K562 (cell line): ENCODE data around the gene SMIM3. TPM values are rescaled to one million over a fixed set of nuclear protein-coding genes. Genes with fewer than 3 reads are reported as not detected.

Experiments used
- CBFA2T2 ChIP-seq: fragments of 450-650 bp; conservative IDR thresholded peaks from 2 replicates; pipeline ENCODE4 v1.6.1; 2017; ENCODE audit warnings: mild to moderate bottlenecking
- ELF2 ChIP-seq: fragments of 250-450 bp; sonication (Bioruptor Pico); IDR thresholded peaks from 2 replicates; pipeline ENCODE4 v1.5.0; 2021; ENCODE audit warnings: mild to moderate bottlenecking
- ERF ChIP-seq: fragments of 450-650 bp; formaldehyde crosslinking; IDR thresholded peaks from 2 replicates; pipeline ENCODE4 v1.4.0; 2020; ENCODE audit warnings: mild to moderate bottlenecking, mixed read lengths
- GATA2 ChIP-seq: sonication (generic); formaldehyde crosslinking; IDR thresholded peaks from 2 replicates; pipeline ENCODE4 v1.4.0; 2020; ENCODE audit warnings: mild to moderate bottlenecking, missing genetic modification reagents
- HOXB6 ChIP-seq: fragments of 250-450 bp; sonication (Bioruptor Pico); IDR thresholded peaks from 2 replicates; pipeline ENCODE4 v1.5.1; 2022; ENCODE audit warnings: mild to moderate bottlenecking, borderline replicate concordance
- KAT2B ChIP-seq: IDR thresholded peaks from one replicate; pipeline ENCODE4 v1.6.1; 2012; ENCODE audit warnings: low read depth, mild to moderate bottlenecking, control low read depth, inconsistent platforms, low read length, moderate library complexity
- MTF1 ChIP-seq: fragments of 250-450 bp; sonication (Bioruptor Pico); IDR thresholded peaks from 2 replicates; pipeline ENCODE4 v1.9.0; 2021; ENCODE audit warnings: moderate library complexity, mild to moderate bottlenecking, inconsistent platforms, borderline replicate concordance
- NCOA1 ChIP-seq: fragments of 450-650 bp; IDR thresholded peaks from 2 replicates; pipeline ENCODE4 v1.6.1; 2016; ENCODE audit warnings: low read depth
- PHF21A ChIP-seq: fragments of 450-650 bp; IDR thresholded peaks from 2 replicates; pipeline ENCODE4 v1.6.1; 2017; ENCODE audit warnings: low read depth, borderline replicate concordance
- RB1 ChIP-seq: fragments of 450-650 bp; IDR thresholded peaks from 2 replicates; pipeline ENCODE4 v1.6.1; 2017; ENCODE audit warnings: low read depth, mild to moderate bottlenecking
- ZC3H11A ChIP-seq: IDR thresholded peaks from 2 replicates; pipeline ENCODE4 v1.6.1; 2012; ENCODE audit warnings: low read depth, low read length, improper control_type of control experiment
- ZNF140 ChIP-seq: fragments of 250-450 bp; sonication (Bioruptor Pico); IDR thresholded peaks from 2 replicates; pipeline ENCODE4 v1.8.0; 2021; ENCODE audit warnings: moderate library complexity, mild to moderate bottlenecking, inconsistent platforms
- ZNF764 ChIP-seq: fragments of 250-450 bp; sonication (Bioruptor Pico); IDR thresholded peaks from 2 replicates; pipeline ENCODE4 v1.4.0; 2020; ENCODE audit warnings: low read depth, mild to moderate bottlenecking, moderate library complexity
- ZNF780A ChIP-seq: fragments of 250-450 bp; sonication (Bioruptor Pico); IDR thresholded peaks from 2 replicates; pipeline ENCODE4 v1.5.0; 2021; ENCODE audit warnings: mild to moderate bottlenecking
- ZNF785 ChIP-seq: fragments of 250-450 bp; sonication (Bioruptor Pico); IDR thresholded peaks from 2 replicates; pipeline ENCODE4 v1.4.0; 2020; ENCODE audit warnings: mild to moderate bottlenecking
- polyA plus RNA-seq, 8 experiments: library from polyadenylated mRNA; depleted of rRNA in 4 of 8; stranded (reverse) in 5 of 8; unstranded in 3 of 8; fragments of >200 nt; fragmentation: Nextera tagmentation in 2 of 8; fragmentation: Illumina TruSeq in 1 of 8; extraction: Ambion mirVana in 2 of 8; extraction: Trizol in 1 of 8; gene quantifications; 2 replicates each; pipeline versions ENCODE4 v1.2.1 to v1.2.3, GENCODE V29; 2011 to 2014; ENCODE audit warnings: inconsistent platforms in 1 of 8, missing spikeins in 1 of 8
- total RNA-seq, 7 experiments: library from RNA; depleted of rRNA in 6 of 7; stranded (reverse); fragments of >200 nt in 6 of 7; fragmentation: Illumina TruSeq in 2 of 7; extraction: Trizol in 2 of 7; gene quantifications; 2 replicates each; pipeline versions ENCODE4 v1.2.1 to v1.2.3, GENCODE V29; 2011 to 2021; ENCODE audit warnings: low replicate concordance in 1 of 7
- TF ChIP-seq, protein P1 (sequence below): fragments of 250-450 bp; sonication (Bioruptor Pico); IDR thresholded peaks from 2 replicates; pipeline ENCODE4 v1.5.0; 2021; ENCODE audit warnings: mild to moderate bottlenecking, borderline replicate concordance
- TF ChIP-seq, protein P2 (sequence below), 3 experiments: IDR thresholded peaks in 2 of 3; conservative IDR thresholded peaks in 1 of 3; 2 replicates each; pipeline ENCODE4 v1.5.1; 2011 to 2012; ENCODE audit warnings: low read length in 3 of 3, mild to moderate bottlenecking in 3 of 3, control low read depth in 2 of 3, improper control_type of control experiment in 1 of 3, inconsistent platforms in 1 of 3, low read depth in 1 of 3, mixed read lengths in 1 of 3, moderate library complexity in 1 of 3; ENCODE audit not compliant: insufficient read depth in 2 of 3
- TF ChIP-seq, protein P3 (sequence below): fragments of 450-650 bp; formaldehyde crosslinking; IDR thresholded peaks from 2 replicates; pipeline ENCODE4 v1.4.0; 2020; ENCODE audit warnings: mild to moderate bottlenecking, mixed read lengths
- TF ChIP-seq, protein P4 (sequence below): fragments of 200-800 bp; sonication (Bioruptor generic); IDR thresholded peaks from 2 replicates; pipeline ENCODE4 v1.6.1; 2017; ENCODE audit warnings: missing genetic modification characterization, missing compliant biosample characterization
- TF ChIP-seq, protein P5 (sequence below): fragments of 450-650 bp; IDR thresholded peaks from 2 replicates; pipeline ENCODE4 v1.6.1; 2016; ENCODE audit warnings: low read depth, mild to moderate bottlenecking, moderate library complexity

Gene SMIM3
- total and polyA plus RNA-seq, 9 of the 15 experiments (the other 6 are each of a cell fraction or from before 2014, with no cell fraction given) = 4.1 to 27.7 (median 13.6) TPM

DNA sequence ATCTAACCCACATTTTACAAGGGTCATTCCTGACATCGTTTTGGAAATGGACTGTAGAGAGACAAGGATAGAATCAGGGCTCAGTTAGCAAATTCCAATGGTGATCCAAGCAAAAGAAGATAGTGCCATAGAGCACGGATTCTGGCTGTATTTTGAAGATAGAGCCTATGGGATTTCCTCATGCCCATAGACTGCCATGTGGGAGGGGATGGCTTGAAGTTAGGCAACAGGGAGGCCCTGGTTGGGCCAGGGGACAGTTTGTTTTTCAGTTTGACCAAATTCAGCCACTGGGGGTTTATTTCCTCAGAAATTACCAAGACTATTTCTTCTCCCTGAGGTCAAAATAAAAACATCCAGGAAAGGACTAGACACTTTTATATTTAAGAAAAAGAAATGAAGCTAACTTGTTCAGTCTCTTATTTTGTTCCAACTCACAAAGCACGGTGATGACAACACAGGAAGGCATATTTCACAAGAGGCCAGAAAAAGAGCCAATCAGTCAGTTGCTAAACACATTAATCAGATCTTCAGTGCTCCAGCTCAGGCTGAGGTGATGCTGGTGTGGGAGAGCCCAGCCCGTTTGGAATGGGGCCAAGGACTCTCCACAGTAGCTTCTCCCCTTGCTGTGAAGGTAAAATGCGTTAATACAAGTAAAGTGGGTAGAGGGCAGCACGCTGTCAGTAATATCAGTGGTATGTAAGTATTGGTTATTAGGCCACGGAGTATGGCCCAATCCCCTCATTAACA, 15.4 kb upstream of the SMIM3 start (continued):
- TF ChIP-seq, protein P1, sequence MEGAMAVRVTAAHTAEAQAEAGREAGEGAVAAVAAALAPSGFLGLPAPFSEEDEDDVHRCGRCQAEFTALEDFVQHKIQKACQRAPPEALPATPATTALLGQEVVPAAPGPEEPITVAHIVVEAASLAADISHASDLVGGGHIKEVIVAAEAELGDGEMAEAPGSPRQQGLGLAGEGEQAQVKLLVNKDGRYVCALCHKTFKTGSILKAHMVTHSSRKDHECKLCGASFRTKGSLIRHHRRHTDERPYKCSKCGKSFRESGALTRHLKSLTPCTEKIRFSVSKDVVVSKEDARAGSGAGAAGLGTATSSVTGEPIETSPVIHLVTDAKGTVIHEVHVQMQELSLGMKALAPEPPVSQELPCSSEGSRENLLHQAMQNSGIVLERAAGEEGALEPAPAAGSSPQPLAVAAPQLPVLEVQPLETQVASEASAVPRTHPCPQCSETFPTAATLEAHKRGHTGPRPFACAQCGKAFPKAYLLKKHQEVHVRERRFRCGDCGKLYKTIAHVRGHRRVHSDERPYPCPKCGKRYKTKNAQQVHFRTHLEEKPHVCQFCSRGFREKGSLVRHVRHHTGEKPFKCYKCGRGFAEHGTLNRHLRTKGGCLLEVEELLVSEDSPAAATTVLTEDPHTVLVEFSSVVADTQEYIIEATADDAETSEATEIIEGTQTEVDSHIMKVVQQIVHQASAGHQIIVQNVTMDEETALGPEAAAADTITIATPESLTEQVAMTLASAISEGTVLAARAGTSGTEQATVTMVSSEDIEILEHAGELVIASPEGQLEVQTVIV (CRISPR knock-in tag) = peak; percentile 64; the same call in 1 of the 2 replicates
- TF ChIP-seq ZNF780A (CRISPR knock-in tag) = no peak
- no peak for TF ChIP-seq RB1
- TF ChIP-seq ZC3H11A = no peak
- TF ChIP-seq NCOA1 = no peak
- TF ChIP-seq ZNF140 = no peak
- no peak for TF ChIP-seq ZNF764 (CRISPR knock-in tag)
- no peak for TF ChIP-seq ZNF785 (CRISPR knock-in tag)
- TF ChIP-seq, protein P2, sequence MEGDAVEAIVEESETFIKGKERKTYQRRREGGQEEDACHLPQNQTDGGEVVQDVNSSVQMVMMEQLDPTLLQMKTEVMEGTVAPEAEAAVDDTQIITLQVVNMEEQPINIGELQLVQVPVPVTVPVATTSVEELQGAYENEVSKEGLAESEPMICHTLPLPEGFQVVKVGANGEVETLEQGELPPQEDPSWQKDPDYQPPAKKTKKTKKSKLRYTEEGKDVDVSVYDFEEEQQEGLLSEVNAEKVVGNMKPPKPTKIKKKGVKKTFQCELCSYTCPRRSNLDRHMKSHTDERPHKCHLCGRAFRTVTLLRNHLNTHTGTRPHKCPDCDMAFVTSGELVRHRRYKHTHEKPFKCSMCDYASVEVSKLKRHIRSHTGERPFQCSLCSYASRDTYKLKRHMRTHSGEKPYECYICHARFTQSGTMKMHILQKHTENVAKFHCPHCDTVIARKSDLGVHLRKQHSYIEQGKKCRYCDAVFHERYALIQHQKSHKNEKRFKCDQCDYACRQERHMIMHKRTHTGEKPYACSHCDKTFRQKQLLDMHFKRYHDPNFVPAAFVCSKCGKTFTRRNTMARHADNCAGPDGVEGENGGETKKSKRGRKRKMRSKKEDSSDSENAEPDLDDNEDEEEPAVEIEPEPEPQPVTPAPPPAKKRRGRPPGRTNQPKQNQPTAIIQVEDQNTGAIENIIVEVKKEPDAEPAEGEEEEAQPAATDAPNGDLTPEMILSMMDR (IDR thresholded peaks at IDR 0.05 in 2 of 3, conservative IDR thresholded peaks at IDR 0.05 in 1 of 3; ENCODE audit: insufficient read depth in 2 of 3, low read depth in 1 of 3, low read length in 3 of 3) = peak in 2 of 3 experiments; percentile 31 to 56; a peak in 3 of 6 replicates
- TF ChIP-seq PHF21A = no peak
- TF ChIP-seq, protein P3, sequence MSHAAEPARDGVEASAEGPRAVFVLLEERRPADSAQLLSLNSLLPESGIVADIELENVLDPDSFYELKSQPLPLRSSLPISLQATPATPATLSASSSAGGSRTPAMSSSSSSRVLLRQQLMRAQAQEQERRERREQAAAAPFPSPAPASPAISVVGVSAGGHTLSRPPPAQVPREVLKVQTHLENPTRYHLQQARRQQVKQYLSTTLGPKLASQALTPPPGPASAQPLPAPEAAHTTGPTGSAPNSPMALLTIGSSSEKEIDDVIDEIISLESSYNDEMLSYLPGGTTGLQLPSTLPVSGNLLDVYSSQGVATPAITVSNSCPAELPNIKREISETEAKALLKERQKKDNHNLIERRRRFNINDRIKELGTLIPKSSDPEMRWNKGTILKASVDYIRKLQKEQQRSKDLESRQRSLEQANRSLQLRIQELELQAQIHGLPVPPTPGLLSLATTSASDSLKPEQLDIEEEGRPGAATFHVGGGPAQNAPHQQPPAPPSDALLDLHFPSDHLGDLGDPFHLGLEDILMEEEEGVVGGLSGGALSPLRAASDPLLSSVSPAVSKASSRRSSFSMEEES (CRISPR knock-in tag) = no peak
- TF ChIP-seq MTF1 (CRISPR knock-in tag) = no peak
- TF ChIP-seq GATA2 (CRISPR knock-in tag) = no peak; the same call in 1 of the 2 replicates
- TF ChIP-seq CBFA2T2 = no peak
- TF ChIP-seq ERF (CRISPR knock-in tag) = peak; percentile 82; the same call in 1 of the 2 replicates
- TF ChIP-seq, protein P4, sequence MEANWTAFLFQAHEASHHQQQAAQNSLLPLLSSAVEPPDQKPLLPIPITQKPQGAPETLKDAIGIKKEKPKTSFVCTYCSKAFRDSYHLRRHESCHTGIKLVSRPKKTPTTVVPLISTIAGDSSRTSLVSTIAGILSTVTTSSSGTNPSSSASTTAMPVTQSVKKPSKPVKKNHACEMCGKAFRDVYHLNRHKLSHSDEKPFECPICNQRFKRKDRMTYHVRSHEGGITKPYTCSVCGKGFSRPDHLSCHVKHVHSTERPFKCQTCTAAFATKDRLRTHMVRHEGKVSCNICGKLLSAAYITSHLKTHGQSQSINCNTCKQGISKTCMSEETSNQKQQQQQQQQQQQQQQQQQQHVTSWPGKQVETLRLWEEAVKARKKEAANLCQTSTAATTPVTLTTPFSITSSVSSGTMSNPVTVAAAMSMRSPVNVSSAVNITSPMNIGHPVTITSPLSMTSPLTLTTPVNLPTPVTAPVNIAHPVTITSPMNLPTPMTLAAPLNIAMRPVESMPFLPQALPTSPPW = peak; percentile 37; the same call in 1 of the 2 replicates
- no peak for TF ChIP-seq ELF2
- TF ChIP-seq HOXB6 (CRISPR knock-in tag) = no peak
- TF ChIP-seq KAT2B = no peak
- TF ChIP-seq, protein P5, sequence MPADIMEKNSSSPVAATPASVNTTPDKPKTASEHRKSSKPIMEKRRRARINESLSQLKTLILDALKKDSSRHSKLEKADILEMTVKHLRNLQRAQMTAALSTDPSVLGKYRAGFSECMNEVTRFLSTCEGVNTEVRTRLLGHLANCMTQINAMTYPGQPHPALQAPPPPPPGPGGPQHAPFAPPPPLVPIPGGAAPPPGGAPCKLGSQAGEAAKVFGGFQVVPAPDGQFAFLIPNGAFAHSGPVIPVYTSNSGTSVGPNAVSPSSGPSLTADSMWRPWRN = no peak
